Activated CD4-positive, alpha-beta T cell treated with anti-CD3 and anti-CD28 coated beads for 24 hours (primary cell): ENCODE measurements around the gene RAB7B.

Source experiments
- DNase-seq, 2 donors: peaks; one replicate each; pipeline ENCODE4 v3.0.0-alpha.2; 2020; ENCODE audit warnings: low read depth in 2 of 2

RAB7B gene

DNA sequence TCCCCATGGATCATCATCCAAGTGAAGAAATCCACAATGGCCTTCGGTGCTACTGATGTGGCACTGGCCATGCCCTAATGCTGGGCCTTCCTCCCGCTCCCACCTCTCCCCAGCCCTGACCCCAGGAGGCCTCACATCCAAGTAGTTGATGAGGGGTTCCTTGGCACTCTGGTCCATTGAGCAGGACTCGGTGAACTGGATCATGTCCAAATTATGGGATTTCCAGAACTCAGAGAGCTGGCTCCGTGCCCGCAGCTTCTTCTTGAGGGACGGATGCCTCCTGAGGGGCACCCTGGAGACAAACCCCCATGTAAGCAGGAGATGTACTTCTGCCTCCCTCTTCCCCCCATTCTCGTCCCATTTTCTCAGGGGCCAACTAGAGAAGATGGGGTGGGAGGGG is 19.6 kb upstream of the RAB7B start:
- no peak for DNase-seq

DNA sequence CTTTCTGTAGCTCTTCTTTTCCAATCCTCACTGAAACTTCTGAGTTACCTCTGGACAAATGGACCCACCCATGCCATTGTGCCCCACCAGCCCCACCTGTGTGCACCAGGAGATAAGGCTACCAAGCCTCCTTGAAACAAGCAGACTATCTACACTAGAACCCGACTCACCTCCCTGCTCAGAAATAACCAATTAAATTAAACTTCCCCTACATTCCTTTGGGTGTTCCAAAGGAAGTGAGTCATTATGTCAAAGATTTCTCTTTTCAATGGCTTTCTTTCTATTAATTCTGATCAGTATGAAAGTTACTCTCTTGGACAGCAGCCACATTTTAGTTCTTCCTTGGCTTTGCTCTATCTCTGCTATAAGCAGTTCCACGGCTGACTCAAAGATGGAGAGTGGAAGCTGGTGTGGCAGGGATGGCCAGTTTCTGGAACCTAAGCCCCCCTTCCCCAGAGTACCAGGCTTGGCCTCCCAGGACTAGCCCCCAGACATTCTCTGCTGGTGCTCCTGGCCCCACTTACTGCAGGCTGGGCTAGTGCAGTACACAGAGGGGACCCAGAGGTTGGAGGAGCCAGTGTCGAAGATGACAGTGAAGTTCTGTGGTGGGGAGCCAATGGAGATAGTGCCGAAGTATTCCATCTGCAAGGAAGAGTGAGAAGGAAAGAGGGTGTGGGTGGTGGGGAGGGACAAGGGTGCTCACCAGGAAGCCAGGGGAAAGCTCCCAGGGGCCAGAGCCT is 18.6 kb upstream of the RAB7B start:
- DNase-seq = no peak

GRCh38 chr1:206021008-206021625 is 17.9 kb upstream of the RAB7B start:
- DNase-seq = no peak

DNA sequence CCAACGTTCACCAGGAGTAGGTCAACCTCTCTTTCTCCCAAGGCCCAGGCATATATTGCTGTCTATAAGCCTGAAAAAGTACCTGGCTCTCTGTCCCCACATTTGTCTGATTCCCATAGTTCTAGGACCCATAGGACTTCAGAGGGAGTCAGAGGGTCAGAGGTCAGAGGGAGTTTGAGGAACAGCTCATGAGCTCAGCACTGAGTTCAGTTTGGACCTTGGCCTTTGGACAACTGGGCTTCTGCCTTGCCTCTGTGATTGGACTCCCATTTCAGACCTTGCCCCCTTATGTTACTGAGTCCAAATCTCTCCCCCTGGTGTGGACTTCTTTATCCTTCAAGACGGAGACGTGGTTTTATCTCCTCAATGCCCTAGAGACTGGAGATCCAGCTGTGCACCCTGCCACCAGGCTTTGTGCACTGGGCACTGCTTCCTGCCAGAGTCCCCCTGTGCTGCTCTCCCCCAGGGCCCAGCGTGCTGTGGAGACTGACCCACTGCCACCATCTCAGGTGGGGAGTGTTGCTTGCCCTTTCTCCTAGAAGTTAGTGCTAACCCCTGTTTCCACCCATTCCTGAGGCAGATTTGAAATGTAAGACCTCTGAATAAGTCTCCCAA is 17.3 kb upstream of the RAB7B start:
- no peak for DNase-seq

GRCh38 chr1:206015071-206015470 is 11.9 kb upstream of the RAB7B start:
- no peak for DNase-seq

DNA sequence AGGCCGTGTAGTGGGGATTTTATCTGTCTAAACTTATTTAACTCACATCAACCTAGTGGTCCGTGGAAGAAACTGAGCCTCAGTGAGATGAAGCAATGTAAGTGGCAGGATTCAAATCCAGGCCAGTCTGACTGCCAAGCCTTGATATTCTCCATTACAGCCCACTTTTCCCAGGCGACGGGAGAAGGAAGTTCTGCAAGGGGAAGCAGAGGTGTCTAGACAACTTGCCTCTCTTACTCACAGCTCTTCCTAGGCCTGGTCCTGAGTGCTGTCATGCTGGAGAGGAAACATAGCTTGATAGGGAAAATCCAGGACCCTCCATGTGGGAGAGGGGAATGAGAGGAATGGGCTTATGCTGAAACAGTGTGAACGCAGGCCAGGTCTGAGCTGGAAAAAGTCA is 11.4 kb upstream of the RAB7B start:
- no peak for DNase-seq

DNA sequence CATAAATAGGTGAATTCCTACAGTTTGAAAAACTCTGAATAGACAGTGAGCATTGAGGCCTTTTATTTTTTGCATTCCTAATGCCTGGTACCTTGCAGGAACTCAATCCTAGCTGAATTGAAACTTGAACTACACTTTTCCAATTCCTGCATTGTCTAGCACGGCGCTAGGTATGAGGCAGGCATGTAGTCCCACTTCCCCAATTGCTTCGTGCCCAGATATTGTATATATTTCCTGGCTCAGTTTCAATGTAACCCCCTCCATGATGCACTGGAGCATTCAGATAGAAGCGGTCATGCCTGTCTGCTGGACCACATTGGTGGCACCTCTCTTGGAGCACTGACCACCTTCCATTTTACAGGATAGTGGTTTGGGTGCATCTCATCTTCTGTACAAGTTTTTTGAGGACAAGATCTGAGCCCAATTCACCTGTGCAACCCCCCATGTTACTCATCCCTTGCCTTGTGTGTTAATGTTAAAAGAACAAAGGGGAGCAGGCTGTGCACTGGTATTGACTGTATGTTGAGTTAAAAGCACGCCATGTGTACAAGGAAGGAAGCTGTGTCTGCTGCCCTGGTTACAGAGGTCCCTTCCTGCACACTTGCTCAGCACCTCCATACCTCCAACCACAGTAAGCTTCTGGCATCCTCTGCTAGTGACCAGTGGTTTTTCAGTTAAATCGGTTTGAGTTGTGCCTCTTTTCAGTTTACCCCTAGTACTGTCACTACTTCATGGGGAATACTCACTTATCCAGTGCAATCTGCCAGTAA is 10.0 kb upstream of the RAB7B start:
- no peak for DNase-seq

DNA sequence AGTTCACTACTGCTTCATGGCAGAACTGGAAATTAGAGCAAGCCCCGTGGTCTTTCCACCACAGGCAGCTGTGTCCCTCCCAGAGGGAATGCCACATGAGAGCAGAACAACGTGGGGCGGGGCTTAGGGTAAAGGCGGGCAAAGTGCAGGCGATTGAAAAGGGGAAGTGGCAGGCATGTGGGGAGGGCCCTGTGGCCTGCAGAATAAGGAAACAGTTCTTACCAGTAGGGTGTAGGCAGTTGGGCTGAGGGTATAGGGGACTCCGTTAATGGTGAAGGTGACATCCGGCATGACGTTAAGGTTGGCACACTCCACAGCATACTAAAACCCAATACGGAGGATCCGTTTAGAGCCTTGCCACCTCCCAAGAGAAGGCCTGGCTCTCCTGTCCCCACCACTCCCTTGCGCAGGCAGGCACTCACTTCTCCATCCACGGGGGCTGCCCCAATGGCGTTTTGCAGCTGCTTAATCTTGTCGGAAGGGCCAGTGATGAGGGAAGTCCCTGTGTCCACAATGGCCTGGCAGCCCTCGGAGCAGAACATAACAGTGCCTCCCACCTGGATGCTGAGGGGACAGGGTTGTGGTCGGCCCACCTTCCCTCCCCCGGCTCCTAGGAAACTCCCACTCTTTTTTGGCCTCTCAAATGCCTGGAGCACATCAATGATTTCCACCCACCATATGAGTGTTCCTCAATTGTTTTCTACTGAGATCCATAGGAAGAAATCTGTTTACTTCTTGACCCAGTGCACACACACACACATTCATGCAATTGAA is 9.1 kb upstream of the RAB7B start:
- DNase-seq = no peak

DNA sequence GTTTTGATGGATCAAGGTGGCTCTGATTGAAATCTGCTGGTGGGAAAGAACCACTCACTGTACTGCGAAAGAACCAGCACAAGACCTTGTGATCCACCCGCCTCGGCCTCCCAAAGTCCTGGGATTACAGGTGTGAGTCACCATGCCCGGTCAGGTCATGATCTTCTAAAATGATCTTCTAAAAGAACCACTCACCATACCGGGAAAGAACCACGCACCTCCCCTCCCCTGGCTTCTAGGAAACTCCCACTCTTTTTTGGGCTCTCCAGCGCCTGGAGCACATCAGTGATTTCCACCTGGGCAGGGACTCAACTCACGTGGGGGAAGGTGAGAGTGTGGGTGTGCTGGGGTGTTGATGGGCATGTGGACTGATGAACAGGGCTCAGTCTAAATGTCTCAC is 7.9 kb upstream of the RAB7B start:
- DNase-seq = no peak

GRCh38 chr1:206010060-206010459 is 6.9 kb upstream of the RAB7B start:
- no peak for DNase-seq

DNA sequence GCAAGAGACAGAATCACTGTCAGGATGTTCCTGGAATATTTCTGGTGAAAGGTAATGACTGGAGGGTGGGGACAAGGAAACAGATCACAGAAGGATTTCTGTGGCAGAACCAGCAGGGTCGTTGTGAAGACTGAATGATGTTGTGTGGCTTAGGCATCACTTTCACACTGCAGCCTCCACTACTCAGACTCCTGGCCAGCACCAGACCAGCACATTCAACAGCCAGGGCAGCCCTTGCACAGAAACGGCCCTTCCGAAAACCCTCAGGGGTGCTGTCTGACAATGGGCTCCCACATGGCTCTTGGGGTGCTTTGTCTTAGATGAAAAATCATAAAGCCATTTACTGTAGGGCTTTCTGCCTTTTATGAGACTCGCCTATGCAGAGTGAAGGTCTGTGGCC is 3.8 kb upstream of the RAB7B start:
- DNase-seq = no peak

DNA sequence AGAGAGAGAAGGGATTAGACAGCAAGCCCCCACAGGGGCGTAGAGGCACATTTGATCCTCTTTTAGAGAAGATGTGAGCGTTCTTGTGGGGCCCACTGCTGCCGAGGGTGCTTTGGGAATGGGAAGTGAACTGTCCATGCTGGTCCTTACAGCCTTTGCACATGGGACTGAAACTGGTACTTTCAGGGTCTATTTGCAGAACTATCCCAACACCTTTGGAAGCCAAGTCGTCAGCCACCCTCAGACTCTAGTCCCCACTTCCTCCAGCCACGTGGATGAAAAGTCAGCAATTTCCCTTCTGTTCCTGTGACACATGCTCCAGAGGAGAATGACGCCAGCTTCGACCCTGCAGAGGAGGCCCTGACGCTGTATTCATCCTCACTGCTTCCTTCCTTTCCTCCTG is 2.6 kb upstream of the RAB7B start:
- no peak for DNase-seq

DNA sequence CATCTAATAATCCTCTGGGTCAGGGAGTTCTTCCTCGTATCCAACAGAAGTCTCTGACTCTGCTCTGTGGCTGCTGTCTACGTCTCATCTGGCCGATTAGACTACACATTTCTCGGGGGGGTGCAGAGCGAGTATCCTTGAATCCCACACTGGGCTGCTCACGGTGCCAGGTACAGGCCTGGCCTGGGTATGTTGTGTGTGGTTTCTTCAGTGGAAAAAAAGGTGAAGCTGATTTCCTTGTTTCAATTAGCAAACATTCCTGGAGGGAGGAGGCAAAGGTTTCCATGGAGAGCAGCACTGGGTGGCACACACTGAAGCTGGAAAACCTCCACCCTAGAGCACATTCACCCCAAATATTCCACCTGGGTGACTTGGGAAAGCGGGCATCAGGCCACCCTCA is 2.0 kb upstream of the RAB7B start:
- no peak for DNase-seq

GRCh38 chr1:206004826-206005225 is 1.6 kb upstream of the RAB7B start:
- DNase-seq = no peak

DNA sequence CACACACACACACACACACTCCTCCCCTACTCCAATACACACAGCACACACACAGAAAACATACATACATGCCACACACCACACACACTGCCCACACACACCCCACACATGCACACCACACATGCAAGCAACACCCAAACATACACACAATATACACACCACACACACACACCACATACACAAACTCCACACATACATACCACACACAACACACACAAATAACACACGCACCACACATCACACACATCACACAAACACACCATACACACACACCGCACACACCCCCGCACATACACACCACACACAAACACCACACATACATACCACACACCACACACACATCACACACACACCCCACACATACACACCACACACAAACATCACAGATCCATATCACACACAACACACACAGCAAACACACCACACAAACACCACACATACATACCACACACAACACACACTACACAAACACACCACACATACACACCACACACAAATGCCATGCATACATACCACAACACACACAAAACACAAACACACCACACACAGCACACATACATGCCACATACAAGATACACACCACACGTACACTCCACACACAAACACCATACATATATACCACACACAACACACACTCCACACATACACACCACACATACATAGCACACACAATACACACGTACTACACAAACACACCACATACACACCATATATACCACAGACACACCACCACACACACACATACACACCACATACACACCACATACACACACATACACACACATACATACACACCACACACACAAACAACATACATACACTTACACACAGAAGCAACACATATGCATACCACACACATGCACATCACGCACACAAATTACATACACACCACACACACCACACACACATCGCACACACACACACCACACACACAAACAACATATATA is 932 bp upstream of the RAB7B start:
- DNase-seq = no peak

- no peak for DNase-seq
Measured at GRCh38 chr1:206002160-206002559, 1.0 kb downstream of the RAB7B start.

DNA sequence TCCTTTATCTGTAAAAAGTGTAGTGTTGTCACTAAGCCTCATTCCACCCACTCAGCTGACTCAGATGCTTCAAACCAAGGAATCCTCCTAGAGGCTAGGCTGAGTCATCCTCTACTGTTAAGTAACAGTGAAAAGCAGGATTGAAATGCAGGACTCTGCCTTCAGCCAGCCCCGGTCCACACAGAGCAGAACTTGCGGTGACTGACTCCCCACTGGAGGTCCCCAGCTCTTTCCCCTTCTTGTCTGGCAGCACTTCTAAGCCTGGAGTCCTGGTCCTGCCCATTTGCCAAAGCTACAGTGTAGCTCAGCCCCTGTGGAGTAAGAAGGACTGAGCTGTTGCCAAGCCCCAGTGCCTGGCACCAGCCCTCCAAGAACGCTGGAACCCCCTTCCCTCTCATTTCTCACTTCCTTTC is 1.7 kb downstream of the RAB7B start:
- peak in 1 of 2 donors; percentile 41 for DNase-seq

DNA sequence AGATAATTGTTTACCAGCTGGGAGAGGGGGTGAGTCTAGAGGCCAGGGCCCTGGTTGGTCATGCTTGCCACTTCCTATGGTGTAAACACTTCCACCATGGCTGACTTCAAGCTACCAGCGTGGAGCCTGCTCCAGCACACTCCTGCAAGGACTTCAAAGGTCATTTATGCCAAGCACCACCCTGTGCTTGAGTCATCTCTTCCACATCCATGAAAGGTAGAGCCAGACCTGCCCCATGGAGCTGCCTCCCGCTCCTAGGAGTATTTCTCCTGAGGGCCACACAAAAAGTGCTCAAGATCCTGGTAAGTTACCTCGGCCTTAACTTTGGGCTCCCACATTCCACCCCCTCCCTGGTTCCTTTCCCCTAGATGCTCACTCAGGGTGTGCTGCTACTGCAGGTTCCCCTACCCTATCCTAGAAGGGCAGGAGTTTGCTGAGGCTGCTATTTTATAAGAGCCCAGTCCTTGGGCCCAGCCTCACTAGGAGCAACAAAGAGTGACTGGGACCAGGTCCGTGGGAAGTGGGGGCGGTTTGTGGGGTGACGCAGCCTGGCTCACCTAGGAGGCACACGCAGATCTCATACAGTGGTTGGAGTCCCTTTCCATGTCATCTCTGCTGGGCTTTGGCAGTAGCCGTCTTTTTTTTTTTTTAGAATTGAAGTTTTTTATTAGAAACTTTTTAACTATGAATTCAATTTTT is 2.4 kb downstream of the RAB7B start:
- no peak for DNase-seq

DNA sequence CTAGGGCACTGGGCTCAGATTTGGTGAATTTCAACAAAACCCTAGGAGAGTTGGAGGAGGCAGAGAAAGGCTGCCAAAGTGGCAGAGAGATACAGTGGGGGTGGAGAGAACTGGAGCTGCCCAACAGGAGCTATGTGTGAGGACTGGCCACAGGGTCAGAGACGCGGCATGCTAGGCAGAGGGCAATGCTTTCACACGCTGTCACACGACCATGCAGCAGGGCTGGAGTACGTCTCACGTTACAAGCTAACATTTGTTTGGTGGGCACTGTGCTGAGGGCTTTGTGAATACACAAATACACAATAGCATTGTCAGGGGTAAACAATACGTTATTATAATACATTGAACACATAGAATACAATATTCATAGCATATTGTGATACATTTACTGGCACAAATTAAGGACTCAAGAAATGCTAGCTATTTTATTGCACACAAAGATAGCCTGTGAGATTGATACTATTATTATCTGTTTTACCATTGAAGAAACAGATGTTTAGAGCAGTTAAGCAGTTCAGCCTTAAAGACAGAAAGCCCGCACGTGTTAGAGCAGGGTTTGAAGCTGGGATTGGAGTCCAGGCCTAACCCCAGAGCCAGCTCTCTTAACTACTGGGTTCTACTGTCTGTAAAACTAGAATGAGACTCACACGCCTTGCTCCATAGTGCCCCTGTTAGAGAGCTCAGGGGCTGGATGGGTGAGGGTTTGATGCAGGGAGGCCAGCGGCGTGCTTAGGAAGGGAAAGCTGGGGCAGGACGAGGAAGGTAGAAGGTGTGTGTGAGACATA is 4.5 kb downstream of the RAB7B start:
- no peak for DNase-seq
